NB4 (cell line): ENCODE results near the gene ASPHD1.

Source experiments
- CTCF ChIP-seq: IDR thresholded peaks from one replicate; pipeline ENCODE4 v1.5.1; 2012; ENCODE audit warnings: low read depth, low read length
- MYC ChIP-seq: IDR thresholded peaks from 2 replicates; pipeline ENCODE4 v1.6.1; 2011; ENCODE audit warnings: low read depth, low read length
- POLR2A ChIP-seq: IDR thresholded peaks from 2 replicates; pipeline ENCODE4 v1.6.1; 2011; ENCODE audit warnings: mild to moderate bottlenecking; ENCODE audit not compliant: insufficient read length; ENCODE audit errors: extremely low read depth

GRCh38 chr16:29883987-29884386 lies 16.3 kb upstream of the ASPHD1 start:
- TF ChIP-seq CTCF (no peak), MYC (no peak), POLR2A (no peak)
